ENCODE measurements around the gene C7orf25. TPM values are rescaled to one million over a fixed set of nuclear protein-coding genes. Genes with fewer than 3 reads are reported as not detected.

The C7orf25 gene
- total and polyA plus RNA-seq, 10 of the 15 experiments (the other 5 are each of a cell fraction or from before 2014, with no cell fraction given), result 0.63 to 3.2 (median 1.7) TPM

DNA sequence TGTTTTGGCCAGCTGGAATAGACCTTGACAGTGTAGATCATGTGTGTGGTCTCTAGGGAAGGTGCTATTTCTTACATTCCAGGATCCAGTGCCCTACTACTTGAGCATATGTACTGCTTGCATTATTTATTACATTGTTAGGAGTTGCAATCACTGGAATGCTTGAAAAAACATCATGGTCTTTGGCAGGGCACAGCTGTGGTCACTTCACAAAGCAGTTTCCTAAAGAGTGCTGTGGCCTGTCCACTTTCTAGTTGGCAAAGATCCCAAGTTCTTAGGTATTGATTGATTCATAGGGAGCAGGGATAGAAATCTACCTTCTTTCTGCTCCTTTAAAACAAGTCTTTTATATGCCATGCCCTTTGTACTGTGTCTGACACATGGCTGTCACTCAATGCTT lies 4.6 kb downstream of the C7orf25 start:
- Histone ChIP-seq H3K79me2 (ENCODE audit: control insufficient read depth, insufficient read depth, low read length) (peaks cover 2% of the 10 kb centered on the region; the same call in 1 of the 2 replicates), H3K36me3 (ENCODE audit: control insufficient read depth in 2 of 2, insufficient read depth in 2 of 2, low read length in 1 of 2) (no peaks in the 10 kb centered on the region), H3K27ac (ENCODE audit: control insufficient read depth, insufficient read depth) (no peak overlapping the region), H3K4me1 (ENCODE audit: control insufficient read depth, insufficient read depth, low read length) (peaks cover 3% of the 10 kb centered on the region; the same call in 1 of the 2 replicates), H3K27me3 (replicated peaks in 1 of 2; ENCODE audit: control insufficient read depth in 2 of 2, insufficient read depth in 2 of 2, low read length in 1 of 2) (no peaks in the 10 kb centered on the region), H2AFZ (ENCODE audit: control insufficient read depth, low read depth, low read length) (no peak overlapping the region), H3K4me2 (ENCODE audit: control insufficient read depth, insufficient read depth) (no peak overlapping the region), H3K9me3 (replicated peaks; ENCODE audit: control insufficient read depth, insufficient read depth, low read length) (no peaks in the 10 kb centered on the region), H3K4me3 (no peak overlapping the region), H3K9ac (ENCODE audit: control insufficient read depth, insufficient read depth, low read length) (no peak overlapping the region), H4K20me1 (ENCODE audit: control insufficient read depth, insufficient read depth) (no peaks in the 10 kb centered on the region)
- POLR2A ChIA-PET, result no interaction called here
- no TSS peak for BruUV-seq (replicated peaks)
- ATAC-seq, result no peak
- TF ChIP-seq NRF1 (conservative IDR thresholded peaks at IDR 0.05; ENCODE audit: low read depth, low read length) (no peak), ZNF384 (IDR thresholded peaks at IDR 0.05; ENCODE audit: borderline replicate concordance, low read depth, low read length) (no peak), CHD1 (IDR thresholded peaks at IDR 0.05; ENCODE audit: low read depth, low read length) (no peak), STAT1 (conservative IDR thresholded peaks at IDR 0.05) (no peak), TCF3 (IDR thresholded peaks at IDR 0.05; ENCODE audit: borderline replicate concordance, insufficient read depth, low read depth, low read length) (no peak), NFIC (IDR thresholded peaks at IDR 0.05; ENCODE audit: low read depth, low read length) (no peak)
- TF ChIP-seq, protein P1, sequence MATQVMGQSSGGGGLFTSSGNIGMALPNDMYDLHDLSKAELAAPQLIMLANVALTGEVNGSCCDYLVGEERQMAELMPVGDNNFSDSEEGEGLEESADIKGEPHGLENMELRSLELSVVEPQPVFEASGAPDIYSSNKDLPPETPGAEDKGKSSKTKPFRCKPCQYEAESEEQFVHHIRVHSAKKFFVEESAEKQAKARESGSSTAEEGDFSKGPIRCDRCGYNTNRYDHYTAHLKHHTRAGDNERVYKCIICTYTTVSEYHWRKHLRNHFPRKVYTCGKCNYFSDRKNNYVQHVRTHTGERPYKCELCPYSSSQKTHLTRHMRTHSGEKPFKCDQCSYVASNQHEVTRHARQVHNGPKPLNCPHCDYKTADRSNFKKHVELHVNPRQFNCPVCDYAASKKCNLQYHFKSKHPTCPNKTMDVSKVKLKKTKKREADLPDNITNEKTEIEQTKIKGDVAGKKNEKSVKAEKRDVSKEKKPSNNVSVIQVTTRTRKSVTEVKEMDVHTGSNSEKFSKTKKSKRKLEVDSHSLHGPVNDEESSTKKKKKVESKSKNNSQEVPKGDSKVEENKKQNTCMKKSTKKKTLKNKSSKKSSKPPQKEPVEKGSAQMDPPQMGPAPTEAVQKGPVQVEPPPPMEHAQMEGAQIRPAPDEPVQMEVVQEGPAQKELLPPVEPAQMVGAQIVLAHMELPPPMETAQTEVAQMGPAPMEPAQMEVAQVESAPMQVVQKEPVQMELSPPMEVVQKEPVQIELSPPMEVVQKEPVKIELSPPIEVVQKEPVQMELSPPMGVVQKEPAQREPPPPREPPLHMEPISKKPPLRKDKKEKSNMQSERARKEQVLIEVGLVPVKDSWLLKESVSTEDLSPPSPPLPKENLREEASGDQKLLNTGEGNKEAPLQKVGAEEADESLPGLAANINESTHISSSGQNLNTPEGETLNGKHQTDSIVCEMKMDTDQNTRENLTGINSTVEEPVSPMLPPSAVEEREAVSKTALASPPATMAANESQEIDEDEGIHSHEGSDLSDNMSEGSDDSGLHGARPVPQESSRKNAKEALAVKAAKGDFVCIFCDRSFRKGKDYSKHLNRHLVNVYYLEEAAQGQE (IDR thresholded peaks at IDR 0.05; ENCODE audit: low read depth, low read length), result no peak
- TF ChIP-seq, protein P2, sequence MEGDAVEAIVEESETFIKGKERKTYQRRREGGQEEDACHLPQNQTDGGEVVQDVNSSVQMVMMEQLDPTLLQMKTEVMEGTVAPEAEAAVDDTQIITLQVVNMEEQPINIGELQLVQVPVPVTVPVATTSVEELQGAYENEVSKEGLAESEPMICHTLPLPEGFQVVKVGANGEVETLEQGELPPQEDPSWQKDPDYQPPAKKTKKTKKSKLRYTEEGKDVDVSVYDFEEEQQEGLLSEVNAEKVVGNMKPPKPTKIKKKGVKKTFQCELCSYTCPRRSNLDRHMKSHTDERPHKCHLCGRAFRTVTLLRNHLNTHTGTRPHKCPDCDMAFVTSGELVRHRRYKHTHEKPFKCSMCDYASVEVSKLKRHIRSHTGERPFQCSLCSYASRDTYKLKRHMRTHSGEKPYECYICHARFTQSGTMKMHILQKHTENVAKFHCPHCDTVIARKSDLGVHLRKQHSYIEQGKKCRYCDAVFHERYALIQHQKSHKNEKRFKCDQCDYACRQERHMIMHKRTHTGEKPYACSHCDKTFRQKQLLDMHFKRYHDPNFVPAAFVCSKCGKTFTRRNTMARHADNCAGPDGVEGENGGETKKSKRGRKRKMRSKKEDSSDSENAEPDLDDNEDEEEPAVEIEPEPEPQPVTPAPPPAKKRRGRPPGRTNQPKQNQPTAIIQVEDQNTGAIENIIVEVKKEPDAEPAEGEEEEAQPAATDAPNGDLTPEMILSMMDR (IDR thresholded peaks at IDR 0.05 in 2 of 3, conservative IDR thresholded peaks at IDR 0.05 in 1 of 3; ENCODE audit: control insufficient read depth in 2 of 3, extremely low read depth in 1 of 3, insufficient read depth in 1 of 3, low read depth in 3 of 3, low read length in 3 of 3), result no peak
- TF ChIP-seq, protein P3, sequence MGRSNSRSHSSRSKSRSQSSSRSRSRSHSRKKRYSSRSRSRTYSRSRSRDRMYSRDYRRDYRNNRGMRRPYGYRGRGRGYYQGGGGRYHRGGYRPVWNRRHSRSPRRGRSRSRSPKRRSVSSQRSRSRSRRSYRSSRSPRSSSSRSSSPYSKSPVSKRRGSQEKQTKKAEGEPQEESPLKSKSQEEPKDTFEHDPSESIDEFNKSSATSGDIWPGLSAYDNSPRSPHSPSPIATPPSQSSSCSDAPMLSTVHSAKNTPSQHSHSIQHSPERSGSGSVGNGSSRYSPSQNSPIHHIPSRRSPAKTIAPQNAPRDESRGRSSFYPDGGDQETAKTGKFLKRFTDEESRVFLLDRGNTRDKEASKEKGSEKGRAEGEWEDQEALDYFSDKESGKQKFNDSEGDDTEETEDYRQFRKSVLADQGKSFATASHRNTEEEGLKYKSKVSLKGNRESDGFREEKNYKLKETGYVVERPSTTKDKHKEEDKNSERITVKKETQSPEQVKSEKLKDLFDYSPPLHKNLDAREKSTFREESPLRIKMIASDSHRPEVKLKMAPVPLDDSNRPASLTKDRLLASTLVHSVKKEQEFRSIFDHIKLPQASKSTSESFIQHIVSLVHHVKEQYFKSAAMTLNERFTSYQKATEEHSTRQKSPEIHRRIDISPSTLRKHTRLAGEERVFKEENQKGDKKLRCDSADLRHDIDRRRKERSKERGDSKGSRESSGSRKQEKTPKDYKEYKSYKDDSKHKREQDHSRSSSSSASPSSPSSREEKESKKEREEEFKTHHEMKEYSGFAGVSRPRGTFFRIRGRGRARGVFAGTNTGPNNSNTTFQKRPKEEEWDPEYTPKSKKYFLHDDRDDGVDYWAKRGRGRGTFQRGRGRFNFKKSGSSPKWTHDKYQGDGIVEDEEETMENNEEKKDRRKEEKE (IDR thresholded peaks at IDR 0.05), result no peak
- in situ Hi-C loops (cut with MboI), result no loop called here
- DNase-seq (ENCODE audit: low read depth, low spot score), result no peak
- no peak for FAIRE-seq
- SMC1A ChIA-PET (ENCODE audit: uncharacterized antibody, unreplicated experiment), result interaction anchor here (2.1 kb wide), 1 partner anchor 34 kb away, joined by 7 read pairs; no protein-coding TSS in a partner anchor
- intact Hi-C loops (cut with micrococcal nuclease; ENCODE audit: unreplicated experiment), result no loop called here
- RAD21 ChIA-PET (ENCODE audit: unreplicated experiment), result interaction anchor here (0.6 kb wide), 1 partner anchor 362 kb away, joined by 3 read pairs; no protein-coding TSS in a partner anchor
- CTCF ChIA-PET, result interaction anchor here (1.0 to 1.2 kb wide), 2 partner anchors 13 to 24 kb away, joined by 4 to 6 read pairs; partner anchors contain the start of genes MRPL32 and PSMA2

Measured in GM12878 (cell line).